Esophagus squamous epithelium (tissue), 4 donors: ENCODE measurements around the gene ZGPAT.

Experiments used
- CTCF ChIP-seq, 6 experiments: fragments of 450-650 bp in 4 of 6; fragments of 200-600 bp in 2 of 6; sonication (generic) in 2 of 6; IDR thresholded peaks; one replicate each; pipeline ENCODE4 v1.5.1; 2016 to 2019; ENCODE audit warnings: antibody characterized with exemption in 6 of 6, mild to moderate bottlenecking in 4 of 6, moderate library complexity in 4 of 6
- POLR2A ChIP-seq, 4 donors: fragments of 450-650 bp; IDR thresholded peaks; one replicate each; pipeline ENCODE4 v1.6.1; 2017; ENCODE audit warnings: antibody characterized with exemption in 4 of 4, mild to moderate bottlenecking in 4 of 4, moderate library complexity in 3 of 4

- TF ChIP-seq POLR2A (IDR thresholded peaks at IDR 0.05): no peak
- TF ChIP-seq CTCF (IDR thresholded peaks at IDR 0.05): no peak
Observed at GRCh38 chr20:63743210-63743970, 35.6 kb downstream of the ZGPAT start.
